Neutrophil (primary cell): ENCODE measurements around the gene PAM.

Experiments
- H3K27ac ChIP-seq: fragments of 200-600 bp; sonication (generic); 2 replicates; pipeline ENCODE4 v1.5.1; 2016; ENCODE audit warnings: mild to moderate bottlenecking, moderate library complexity
- H3K27me3 ChIP-seq: fragments of 200-600 bp; sonication (generic); 2 replicates; pipeline ENCODE4 v1.6.0; 2016; ENCODE audit warnings: mild to moderate bottlenecking
- H3K36me3 ChIP-seq: fragments of 200-600 bp; sonication (generic); 2 replicates; pipeline ENCODE4 v1.5.1; 2017
- H3K4me1 ChIP-seq, 2 experiments: fragments of 200-600 bp in 1 of 2; sonication (generic) in 1 of 2; 1 replicate in 1 of 2; 2 replicates in 1 of 2; pipeline versions ENCODE4 v1.5.1 to v1.6.1; 2013 to 2016; ENCODE audit warnings: low read depth in 1 of 2, low read length in 1 of 2, mild to moderate bottlenecking in 1 of 2, moderate library complexity in 1 of 2; ENCODE audit not compliant: control insufficient read depth in 1 of 2, insufficient read depth in 1 of 2
- H3K4me3 ChIP-seq, 2 experiments: fragments of 200-600 bp in 1 of 2; sonication (generic) in 1 of 2; 1 replicate in 1 of 2; 2 replicates in 1 of 2; pipeline ENCODE4 v1.5.1; 2013 to 2016; ENCODE audit warnings: low read depth in 1 of 2, low read length in 1 of 2, mild to moderate bottlenecking in 1 of 2, moderate library complexity in 1 of 2
- H3K9me3 ChIP-seq: fragments of 200-600 bp; sonication (generic); 2 replicates; pipeline ENCODE4 v1.5.1; 2016
- CTCF ChIP-seq: fragments of 200-600 bp; sonication (generic); IDR thresholded peaks from 2 replicates; pipeline ENCODE4 v1.5.1; 2016; ENCODE audit warnings: antibody characterized with exemption

PAM gene

GRCh38 chr5:102818934-102819333 lies 63.8 kb downstream of the PAM start:
- Histone ChIP-seq H3K4me1 (peaks cover 0 to 8% of the 10 kb centered on the region in 2 experiments), H3K27me3 (no peaks in the 10 kb centered on the region), H3K36me3 (no peaks in the 10 kb centered on the region), H3K27ac (no peak overlapping the region), H3K9me3 (no peaks in the 10 kb centered on the region), H3K4me3 (no peak overlapping the region)
- no peak for TF ChIP-seq CTCF

- no peak overlapping the region for H3K27ac ChIP-seq
- no peak for TF ChIP-seq CTCF
These were observed 64.5 kb downstream of the PAM start for GRCh38 chr5:102819634-102820033.

GRCh38 chr5:102823441-102823874 lies 68.4 kb downstream of the PAM start:
- H3K36me3 ChIP-seq, result no peaks in the 10 kb centered on the region
- TF ChIP-seq CTCF, result no peak
- H3K4me1 ChIP-seq, result peaks cover 7 to 12% of the 10 kb centered on the region in 2 experiments
- no peak overlapping the region for H3K27ac ChIP-seq
- H3K4me3 ChIP-seq, result no peak overlapping the region
- H3K27me3 ChIP-seq, result no peaks in the 10 kb centered on the region
- H3K9me3 ChIP-seq, result no peaks in the 10 kb centered on the region

More at GRCh38 chr5:102819634-102820033, 64.5 kb downstream of the PAM start:
- H3K36me3 ChIP-seq, result no peaks in the 10 kb centered on the region
- H3K9me3 ChIP-seq, result no peaks in the 10 kb centered on the region
- peaks cover 0 to 8% of the 10 kb centered on the region in 2 experiments for H3K4me1 ChIP-seq
- H3K4me3 ChIP-seq, result no peak overlapping the region
- H3K27me3 ChIP-seq, result no peaks in the 10 kb centered on the region

- H3K4me3 ChIP-seq, result no peak overlapping the region
- H3K4me1 ChIP-seq, result peaks cover 4 to 7% of the 10 kb centered on the region in 2 experiments
- no peaks in the 10 kb centered on the region for H3K36me3 ChIP-seq
- no peak for TF ChIP-seq CTCF
- H3K27ac ChIP-seq, result no peak overlapping the region
- no peaks in the 10 kb centered on the region for H3K27me3 ChIP-seq
- H3K9me3 ChIP-seq, result no peaks in the 10 kb centered on the region
These were observed 71.5 kb downstream of the PAM start for GRCh38 chr5:102826629-102827028.

GRCh38 chr5:102830241-102830640 lies 75.1 kb downstream of the PAM start:
- no peaks in the 10 kb centered on the region for H3K36me3 ChIP-seq
- no peak overlapping the region for H3K27ac ChIP-seq
- H3K27me3 ChIP-seq, result no peaks in the 10 kb centered on the region
- H3K9me3 ChIP-seq, result no peaks in the 10 kb centered on the region
- TF ChIP-seq CTCF, result no peak
- peaks cover 14 to 17% of the 10 kb centered on the region in 2 experiments for H3K4me1 ChIP-seq
- no peak overlapping the region for H3K4me3 ChIP-seq

- Histone ChIP-seq H3K27ac (no peak overlapping the region), H3K4me1 (peaks cover 32% of the 10 kb centered on the region in 2 experiments), H3K36me3 (no peaks in the 10 kb centered on the region), H3K9me3 (no peaks in the 10 kb centered on the region), H3K27me3 (no peaks in the 10 kb centered on the region), H3K4me3 (no peak overlapping the region)
- no peak for TF ChIP-seq CTCF
These were observed 77.3 kb downstream of the PAM start for GRCh38 chr5:102832445-102832844.
